Activated CD4-positive, CD25-positive, alpha-beta regulatory T cell (primary cell): Measurements from ENCODE around the gene NTN1.

ENCODE experiments used
- DNase-seq, 4 experiments: peaks; one replicate each; lab custom pipeline; 2025; lab: John Stamatoyannopoulos, UW

NTN1 gene

DNA sequence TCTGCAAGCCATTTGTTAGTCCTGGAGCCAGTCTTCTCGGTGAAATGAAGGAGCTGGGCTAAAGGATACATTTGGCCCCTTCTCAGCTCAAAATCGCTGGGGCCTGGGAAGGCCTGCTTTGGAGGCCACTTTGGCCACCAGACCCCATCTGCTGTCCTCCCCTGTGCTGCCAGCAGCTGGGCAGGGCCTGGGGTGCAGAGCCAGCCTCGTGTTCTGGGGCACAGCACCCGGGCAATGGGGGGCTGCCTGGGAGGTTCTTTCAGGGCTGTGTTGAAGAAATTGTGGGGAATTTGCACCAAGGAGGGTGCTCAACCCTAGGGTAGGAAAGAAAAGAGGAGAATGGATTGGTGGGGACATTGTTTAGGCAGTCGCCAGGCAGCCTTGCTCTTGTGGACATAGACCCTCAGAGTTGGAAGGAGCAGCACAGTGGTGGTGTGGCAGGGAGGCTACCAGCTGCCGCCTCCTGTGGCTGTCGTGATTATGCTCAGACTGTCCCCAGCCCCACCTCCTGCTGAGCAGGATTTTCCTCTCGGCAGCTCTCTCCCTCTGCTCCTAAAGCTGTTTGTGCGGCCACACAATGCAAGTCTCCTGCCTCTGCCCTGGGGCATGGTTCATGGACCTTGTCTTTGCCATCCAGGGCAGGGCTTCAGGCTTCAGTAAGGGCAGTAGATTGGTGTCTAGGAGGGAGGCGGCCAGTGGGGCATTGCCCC, 174.8 kb downstream of the NTN1 start:
- no peak for DNase-seq

DNA sequence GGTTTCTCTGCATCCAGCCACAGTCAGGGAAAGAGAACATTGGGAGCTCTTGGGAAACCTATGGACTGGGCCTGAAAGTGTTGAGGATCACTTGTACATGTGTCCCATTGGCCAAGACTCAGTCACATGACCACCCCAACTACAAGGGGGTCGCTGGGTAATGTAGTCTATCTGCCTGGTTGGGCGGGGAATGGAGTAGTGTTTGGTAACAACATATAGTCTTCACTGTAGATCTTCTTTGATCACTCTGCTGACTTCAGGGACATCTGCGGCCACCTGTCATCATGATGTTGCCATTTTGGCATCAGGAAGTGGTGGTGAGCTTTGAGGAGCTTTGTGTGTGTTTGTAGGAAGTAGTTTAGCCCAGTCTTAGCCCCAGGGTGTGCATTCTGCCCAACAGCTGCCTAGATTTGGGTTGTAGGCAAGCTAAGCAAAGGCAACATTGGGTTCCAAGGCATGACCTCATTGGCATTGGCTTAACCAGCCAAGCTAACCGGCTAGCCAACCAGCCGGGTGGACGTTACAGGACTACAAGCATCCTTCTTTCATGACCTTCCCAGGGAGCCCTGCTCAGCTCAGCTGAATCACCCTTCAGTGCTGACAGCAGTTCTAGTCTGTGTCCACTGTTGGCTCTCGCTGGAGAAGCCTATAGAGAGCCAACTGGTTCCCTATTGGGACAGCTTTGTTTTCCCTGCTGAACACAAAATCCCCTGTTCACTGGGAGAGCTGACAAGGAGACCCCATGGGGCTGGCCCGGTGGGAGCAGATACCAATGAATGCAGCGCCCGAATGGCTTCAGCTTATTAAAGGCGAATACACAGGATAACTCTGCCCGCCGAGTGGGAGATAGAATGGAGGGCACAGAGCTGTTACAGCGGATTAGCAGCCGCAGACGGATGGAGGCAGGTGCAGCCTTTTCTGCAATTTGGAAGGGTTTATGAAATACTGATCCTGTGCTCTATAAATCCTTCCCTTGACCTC, 178.6 kb downstream of the NTN1 start:
- DNase-seq = no peak

DNA sequence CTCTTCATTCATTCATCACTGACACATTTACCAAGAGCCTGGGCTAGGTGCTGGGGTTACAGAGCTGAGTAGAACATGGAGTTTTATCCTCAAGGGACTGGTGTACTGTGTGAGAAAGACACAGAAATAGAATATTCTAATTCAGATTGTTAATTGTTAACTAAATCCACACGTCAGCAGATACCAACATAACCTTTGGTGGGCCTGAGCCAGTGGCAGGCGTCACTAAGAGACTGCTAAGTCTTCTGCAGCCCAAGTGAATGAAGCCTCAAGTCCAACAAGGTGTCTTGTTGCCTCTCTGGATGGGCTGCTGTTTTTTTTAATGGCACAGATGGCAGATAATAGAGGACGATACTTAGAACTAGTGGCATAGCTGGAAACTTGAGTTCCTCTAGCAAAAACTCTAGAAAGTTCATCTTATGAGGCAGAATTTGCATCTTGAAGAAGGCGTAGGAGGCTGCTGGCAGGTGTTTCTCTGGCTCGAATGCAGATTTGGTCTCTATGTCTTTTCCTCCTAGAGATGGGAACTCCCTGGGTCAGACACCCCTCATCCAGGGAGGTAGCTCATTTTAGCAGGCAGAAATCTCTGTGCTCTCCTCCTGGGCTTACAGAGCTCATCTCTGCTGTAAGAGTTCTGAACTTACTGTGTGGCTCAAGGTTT, 179.5 kb downstream of the NTN1 start:
- DNase-seq = no peak

DNA sequence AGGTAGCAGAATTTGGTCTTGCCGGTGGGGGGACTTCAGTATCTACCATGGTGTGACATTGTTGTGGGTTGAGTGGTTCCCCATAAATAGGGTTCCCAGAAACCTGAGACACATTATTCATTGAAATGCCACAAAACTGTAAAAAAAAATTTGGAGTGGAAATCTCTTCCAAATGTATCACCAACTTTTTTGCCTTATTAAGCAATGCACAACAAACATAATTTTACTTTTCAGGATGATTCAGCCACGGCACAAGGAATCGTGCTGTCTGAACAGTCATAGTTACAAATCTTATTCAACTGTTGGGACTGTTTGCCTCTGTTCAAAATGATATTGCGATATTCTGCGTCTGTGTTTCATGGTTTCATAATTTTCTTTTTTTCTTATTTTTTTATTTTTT, 181.2 kb downstream of the NTN1 start:
- no peak for DNase-seq

DNA sequence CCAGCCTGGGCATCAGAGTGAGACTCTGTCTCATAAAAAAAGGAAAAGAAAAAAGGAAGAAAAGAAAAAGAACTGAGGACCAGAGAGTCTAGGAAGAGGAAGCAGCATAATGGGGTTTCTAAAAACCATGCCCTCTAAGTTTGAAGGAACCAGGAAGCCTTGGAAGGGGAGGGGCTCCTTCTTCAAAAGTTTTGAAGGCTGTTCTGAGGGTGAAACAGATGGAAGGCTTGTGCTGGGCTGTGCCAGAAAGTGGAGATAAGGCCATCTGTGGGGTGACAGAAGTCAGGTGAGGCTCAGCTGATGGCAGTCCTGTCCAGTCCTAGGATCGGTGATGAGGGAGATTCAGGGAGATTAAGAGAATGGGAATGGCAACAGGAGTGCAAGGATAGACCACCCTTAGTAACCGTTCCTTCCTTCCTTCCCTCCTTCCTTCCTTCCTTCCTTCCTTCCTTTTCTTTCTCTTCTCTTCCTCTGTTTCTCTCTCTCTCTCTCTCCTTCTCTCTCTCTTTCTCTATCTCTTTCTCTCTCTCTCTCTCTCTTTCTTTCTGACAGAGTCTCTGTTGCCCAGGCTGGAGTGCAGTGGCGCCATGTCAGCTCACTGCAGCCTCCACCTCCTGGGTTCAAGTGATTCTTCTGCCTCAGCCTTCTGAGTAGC, 182.6 kb downstream of the NTN1 start:
- DNase-seq = no peak

DNA sequence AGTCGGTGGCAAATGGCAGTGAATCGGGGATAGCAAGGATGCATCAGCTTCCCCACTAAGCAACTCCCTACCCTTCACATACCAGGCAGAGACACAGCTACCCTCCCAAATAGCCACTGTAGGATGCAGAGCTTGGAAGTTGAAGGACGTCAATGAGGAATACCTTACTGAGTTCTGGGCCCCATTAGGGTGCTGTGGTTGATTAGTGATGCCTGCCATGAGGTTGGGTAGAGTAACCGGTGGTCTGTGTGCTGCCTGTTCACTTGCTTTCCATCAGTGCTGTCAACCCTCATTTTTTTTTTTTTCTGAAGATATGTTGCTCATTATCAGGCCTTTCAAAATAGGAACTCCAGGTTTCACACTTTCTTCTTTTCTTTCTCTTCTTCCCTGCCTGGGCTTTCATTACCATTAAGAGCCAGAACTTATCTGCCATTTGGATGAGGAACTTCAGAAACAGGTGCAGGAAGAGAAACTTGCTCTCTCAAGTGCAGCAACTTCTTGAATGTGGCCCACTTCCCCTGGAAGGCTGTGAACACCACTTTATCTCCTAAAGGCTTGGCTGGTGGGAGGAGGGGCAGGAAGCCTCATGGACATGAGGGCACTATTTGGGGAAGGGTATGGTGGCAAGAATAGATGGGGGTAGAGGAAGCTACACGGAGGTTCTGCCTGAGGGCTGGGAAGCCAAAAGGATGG, 183.5 kb downstream of the NTN1 start:
- no peak for DNase-seq

DNA sequence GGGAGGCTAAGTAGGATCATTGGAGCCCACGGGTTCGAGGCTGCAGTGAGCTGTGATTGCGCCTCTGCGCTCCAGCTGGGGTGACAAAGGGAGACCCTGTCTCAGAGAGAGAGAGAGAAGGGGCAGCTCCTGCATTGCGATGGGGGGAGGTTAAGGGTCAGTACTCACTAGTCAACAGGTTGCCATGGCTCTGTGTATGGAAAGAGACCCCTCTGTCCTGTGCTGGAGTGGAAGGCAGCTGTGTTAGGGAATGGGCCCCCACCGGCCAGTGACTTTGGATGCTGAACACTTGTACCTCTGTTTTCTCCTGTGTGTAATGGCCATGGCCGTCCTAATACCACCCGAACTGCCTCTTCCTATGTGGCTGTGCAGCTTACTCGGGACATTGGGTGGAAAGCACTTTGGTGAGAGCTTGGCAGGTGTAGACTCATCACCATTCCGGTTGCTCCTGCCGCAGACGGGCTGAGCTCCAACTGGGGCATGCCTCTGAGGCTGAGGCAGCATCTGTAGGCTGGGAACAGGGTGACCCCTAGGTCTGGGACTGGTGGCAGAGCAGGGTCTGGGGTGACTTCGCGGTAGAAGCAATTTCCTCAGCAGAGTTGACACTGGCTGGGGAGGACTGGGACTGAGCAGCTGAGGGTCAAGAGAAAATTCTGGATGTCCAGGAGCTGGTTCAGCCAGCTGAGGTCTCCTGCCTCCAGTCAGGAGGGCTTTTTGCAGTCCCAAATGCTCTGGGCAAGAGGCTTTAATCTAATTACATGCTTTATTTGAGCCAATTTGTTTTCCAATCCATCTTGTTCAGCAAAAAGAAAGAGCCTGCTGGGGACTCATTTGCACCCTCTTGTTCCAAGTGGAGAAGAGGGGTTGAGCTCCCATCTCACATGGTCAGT, 184.5 kb downstream of the NTN1 start:
- DNase-seq = no peak

DNA sequence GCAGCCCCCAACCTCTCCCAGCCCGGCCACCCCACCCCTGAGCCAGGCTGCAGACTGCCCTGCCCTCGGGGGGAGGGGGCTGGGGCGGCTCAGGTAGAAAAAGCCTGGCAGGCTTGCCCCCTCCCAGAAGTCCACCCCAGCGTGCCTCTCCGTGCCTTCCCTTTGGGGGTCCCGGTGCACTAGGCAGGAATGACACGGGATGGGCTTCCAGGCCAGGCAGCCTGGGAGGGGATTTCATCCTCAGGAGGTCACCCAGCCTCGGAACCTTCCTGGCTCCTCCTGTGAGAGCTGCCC, 185.0 kb downstream of the NTN1 start:
- no peak for DNase-seq

DNA sequence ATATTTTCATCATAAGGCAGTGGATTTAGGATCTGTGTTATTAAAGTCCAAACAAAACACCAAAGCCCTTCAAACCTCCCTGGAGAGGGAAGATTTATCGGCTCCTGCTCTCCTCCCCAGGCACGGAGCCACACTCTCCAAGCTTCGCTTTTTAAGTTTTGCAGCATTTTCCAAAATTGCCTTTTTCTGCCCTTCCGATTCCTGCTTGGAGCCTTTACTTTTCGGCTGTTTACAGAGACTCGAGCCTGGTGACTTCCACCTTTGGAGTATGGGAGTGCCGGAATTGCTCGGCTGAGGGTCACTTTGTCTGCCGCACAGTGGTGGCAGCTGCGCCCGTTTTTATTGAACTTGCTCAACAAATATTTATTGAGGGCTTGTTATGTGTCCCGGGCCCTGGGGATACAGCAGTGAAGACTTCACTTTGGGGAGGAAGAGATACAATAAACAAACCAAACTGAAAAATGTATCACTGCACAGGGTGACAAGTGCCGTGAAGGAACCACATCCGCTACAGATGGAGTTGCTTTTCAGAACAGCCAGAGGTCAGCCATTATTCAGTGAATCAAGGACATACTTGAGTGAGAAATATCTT, 185.5 kb downstream of the NTN1 start:
- DNase-seq = no peak

DNA sequence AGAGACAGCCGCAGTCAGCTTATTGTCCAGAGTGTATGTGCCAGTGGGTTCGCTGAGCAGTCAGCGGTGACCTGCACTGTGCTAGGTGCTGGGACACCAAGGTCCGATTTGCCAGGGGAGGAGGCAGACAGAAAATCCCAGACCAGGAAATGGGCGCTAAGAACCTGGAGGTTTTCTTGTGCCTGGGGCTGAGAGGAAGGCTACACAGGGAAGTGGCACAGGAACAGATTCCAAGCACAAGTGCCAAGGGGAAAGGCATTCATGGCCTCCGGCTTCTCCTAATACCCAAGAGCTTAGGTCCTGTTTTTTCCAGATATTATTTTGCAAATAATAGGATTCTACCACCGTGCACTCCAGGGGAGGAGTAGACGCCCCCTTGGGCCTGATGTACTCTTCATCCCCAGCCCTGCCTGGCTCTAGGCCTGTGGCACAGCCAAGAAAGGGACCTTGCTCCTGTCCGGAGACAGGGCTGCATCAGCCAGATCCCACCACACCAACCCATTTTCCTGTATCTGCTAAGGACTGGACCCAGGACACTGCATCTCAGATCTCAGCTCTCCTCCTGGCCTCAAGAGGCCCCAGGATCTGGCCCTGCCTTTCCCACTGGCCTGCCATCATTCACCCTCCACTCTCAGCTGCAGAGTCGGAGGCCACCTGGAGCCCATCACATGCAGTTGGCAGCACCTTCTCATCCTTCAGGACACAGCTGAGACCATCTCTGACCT, 187.2 kb downstream of the NTN1 start:
- no peak for DNase-seq

DNA sequence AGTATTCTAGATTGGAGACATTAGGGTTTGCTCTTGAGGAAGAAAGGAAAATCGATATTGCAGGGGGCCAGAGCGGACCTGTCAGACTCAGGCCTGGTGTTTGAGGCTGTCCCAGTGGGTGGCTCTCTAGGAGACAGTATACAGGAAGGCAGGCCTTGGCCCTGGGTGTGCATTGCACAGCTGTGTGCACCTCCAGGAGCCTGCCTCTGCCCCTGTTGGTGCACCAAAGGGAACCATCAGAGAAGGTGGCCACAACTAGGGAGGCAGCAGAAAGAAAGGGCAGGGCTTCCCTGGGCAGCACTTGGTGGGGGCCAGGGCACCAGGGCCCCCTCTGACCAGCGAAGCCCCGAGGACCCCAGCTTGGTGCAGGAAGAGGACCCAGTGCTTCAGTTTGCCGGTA, 188.0 kb downstream of the NTN1 start:
- no peak for DNase-seq

DNA sequence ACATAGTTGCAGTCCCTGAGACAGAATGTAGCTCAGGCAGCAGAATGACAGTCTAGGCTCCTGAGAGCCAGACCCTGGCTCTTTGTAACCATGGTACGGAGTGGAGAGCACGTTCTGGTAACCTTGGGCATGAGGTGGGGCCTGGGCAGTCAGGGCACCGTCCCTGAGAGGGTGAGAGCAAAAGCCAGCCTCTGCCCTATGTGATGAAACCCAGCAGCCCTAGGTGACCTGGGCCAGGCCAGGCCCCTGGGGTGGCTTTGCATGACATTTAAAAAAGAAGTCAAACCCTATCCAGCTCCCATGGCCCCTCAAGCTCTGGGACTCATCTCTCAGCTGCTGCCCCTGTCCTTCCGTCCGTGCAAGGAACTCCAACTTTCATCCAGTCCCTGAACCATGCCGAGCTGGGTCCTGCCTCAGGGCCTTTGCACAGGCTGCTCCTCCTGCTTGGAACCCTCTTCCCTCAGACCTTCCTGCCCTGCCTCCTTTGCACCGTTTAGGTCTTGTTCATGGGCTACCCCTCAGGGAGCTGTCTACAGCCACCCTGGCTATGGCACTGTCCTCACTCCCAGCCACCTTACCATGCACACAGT, 188.6 kb downstream of the NTN1 start:
- no peak for DNase-seq

DNA sequence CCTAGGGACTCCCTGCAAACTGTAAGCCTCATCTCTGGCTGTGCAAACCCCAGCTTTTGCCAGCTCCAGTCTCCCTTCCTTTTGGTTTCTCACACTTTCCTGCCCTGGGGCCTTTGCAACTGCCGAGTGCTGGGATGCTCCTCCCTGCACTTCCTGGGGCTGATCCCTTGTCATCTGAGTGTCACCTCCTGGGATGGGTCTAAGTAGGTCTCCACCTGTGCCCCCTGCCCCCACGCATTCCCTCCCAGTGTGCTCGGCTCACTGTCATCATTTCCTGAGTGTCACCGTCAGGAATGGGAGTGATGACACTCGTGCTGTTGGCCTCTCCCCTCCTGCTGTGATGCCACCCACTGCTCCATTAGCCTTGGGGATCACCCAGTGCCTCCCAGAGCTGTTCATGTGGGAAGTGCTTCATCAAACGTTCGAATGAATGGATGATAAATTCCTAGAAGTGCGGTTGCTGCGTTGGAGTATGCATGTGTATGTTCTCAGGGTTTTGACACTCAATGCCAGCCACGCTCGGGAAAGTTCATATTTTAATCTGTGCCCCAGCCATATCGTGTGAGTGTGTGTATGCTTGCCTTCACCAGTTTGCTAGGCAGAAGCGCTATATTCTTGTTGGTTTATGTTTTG, 189.9 kb downstream of the NTN1 start:
- no peak for DNase-seq

DNA sequence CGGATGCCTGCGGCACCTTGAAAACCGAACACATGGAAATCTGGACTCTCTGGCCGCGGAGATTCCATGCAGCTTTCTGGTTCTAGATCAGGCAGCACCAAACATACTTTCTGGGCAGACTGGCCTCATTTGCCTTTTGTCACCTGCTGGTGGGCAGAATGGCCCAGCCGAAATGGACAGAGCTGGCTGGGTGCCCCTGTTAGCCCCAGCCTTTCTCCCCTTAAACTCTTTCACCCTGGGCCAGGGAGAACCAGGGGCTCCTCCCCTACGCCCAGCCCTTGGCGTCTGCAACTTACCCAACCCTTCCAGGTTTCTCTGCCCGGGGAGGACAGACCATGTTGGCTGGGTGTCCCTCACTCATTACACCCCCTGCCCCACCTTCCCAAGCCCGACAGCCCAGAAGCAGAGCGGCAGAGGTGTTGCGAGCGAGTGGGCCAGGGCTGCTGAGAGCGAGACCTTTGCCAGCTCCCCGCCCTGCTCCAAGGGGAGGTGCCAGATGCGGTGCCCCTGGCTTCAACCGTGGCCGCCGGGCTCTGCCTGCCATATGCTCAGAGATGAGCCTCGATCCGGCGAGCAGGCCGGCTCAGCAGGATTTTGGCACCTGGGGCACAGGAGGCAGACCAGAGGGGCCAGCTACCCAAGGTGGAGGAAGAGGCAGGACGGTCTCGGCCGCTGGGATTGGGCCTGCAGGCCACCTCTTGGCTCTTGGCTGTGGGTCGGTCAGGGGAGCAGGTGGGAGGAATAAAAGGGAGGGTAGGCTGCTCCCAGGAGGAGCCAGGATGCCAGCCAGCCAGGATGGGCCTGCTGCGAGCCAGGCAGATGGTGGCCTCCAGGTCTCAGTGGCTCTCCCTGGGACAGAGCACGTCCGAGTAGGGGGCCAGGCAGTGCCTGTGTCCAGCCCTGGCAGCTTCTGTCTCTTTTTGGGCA, 191.3 kb downstream of the NTN1 start:
- no peak for DNase-seq

DNA sequence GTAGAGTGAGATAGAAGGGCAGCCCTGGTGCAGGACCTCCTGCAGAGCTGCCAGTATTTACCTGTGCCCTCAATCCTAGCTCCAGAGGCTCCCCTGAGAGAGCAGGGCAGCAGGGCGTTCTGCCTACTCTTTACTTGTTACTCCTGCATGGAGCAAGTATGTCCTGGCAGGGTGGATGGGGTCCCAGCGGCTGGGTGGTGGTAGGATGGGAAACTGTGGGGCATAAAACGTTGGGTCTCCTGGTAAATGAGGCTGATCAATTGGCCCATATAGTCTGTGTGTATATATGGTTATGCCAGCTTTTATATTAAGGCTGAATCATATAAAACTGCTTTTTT, 192.0 kb downstream of the NTN1 start:
- DNase-seq = no peak

DNA sequence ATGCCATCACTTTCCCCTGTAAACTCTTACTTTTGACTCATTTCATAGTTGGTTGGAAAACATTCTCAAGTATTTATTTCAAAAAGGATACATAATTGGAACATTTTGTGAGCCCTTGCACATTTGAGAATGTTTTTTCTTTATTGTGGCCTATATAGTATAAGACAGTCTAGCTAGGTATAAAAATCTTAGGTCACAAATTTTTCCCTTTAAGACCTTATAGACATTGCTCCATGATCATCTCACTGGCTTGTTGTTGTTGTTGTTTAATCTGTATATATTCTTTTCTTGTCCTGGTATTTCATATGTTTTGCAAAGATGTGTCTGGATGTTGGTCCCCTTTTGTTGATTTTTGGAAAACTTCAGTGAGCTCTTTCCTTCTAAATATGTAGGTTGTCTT, 194.2 kb downstream of the NTN1 start:
- no peak for DNase-seq

DNA sequence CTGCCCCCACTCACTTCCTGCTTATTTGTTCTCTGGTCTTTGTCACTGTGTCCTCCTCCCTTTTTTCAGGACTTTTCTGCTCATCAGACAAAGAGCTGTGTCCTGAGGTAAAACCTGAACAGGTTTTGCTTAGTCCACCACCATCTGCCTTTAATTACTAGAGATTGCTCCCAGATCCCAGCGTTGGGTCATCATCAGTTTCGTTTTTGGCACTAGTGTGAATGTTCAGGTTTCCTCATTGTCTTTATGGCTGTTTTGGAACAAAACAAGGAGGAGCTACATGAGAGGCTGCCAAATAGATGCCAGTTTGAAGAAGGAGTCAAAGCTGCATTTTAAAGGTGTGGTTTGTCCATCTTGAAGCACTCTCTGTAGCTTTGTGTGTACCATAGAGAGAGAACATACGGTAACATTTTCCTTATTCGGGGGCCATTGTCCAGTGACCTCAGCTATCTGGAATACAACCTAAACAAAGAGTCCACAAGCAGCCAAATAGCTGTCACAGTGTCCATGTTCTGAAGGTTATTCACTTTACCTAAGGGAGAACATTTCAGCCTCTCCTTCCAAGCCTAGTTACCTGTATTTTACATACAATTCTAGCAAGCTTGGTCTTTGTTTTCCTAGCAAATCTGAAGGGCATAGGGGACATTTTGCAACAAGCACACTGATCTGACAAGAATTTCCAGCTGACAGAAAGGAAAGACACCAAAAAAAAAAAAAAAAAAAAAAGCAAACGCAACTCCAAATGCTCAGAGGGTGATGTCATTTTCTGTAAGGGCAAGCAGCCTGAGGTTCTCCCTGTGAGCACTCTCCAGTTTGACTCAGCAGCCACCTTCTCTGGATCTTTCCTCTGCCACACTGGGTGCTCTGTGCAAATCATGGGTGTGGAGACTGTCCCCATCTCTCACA, 196.1 kb downstream of the NTN1 start:
- no peak for DNase-seq
